BE2C (cell line): Measurements from ENCODE around the gene OCA2.
"Not testable (repeated sequence)": the region's sequence is repeated elsewhere in the genome, so short reads cannot be mapped to it uniquely, and the experiment has no call there.

Experiments used
- DNase-seq: peaks from one replicate; pipeline ENCODE4 v3.0.0-alpha.2; 2020
- H3K27me3 ChIP-seq: fragments of 250-450 bp; sonication (Bioruptor Pico); 2 replicates; pipeline ENCODE4 v1.5.1; 2020; ENCODE audit warnings: mild to moderate bottlenecking
- H3K36me3 ChIP-seq: fragments of 250-450 bp; sonication (Bioruptor Pico); 2 replicates; pipeline ENCODE4 v1.5.1; 2020; ENCODE audit warnings: mild to moderate bottlenecking
- H3K4me1 ChIP-seq: fragments of 250-450 bp; sonication (Bioruptor Pico); 2 replicates; pipeline ENCODE4 v1.5.1; 2020
- H3K4me3 ChIP-seq: 2 replicates; pipeline ENCODE4 v1.5.1; 2011; ENCODE audit warnings: low read depth, low read length
- H3K9me3 ChIP-seq: fragments of 250-450 bp; sonication (Bioruptor Pico); 2 replicates; pipeline ENCODE4 v1.5.1; 2020
- TF ChIP-seq, protein P1 (sequence below): IDR thresholded peaks from 2 replicates; pipeline ENCODE4 v1.5.1; 2012; ENCODE audit warnings: mild to moderate bottlenecking, low read depth, low read length

OCA2 gene

DNA sequence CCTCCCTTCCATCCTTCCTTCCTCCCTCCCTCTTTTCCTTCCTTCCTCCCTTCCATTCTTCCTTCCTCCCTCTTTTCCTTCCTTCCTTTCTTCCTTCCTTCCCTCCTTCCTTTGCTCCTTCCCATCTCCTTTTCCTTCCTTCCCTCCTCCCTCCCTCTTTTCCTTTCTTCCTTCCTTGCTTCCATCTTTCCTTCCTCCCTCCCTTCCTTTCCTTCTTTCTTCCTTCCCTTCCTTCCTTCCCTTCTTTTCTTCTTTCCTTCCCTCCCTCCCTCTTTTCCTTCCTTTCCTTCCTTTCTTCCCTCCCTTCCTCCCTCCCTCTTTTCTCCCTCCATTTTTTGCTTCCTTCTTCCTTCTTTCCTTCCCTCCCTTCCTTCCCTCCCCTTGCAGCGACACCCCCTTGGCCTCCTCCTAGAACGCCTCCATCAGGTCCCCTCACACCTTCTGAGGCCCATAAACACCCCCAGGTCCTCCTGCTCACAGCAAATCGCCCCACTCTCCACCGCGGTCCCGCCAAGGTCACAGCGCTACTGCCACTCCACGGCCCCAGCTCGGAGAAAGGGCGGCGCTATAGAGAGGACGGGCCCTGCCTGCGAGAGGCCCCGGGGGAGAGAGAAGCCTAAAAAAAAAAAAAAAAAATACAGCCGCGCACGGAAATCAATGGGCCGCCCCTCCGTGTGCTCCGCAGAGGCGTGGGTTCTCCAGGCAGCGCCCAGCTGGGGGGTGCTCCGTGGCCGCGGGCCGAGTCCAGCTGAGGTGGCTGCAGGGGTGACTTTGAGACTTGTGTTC, 328.2 kb downstream of the OCA2 start:
- no peak overlapping the region for H3K4me3 ChIP-seq
- DNase-seq: no peak
- no peaks in the 10 kb centered on the region for H3K36me3 ChIP-seq
- H3K27me3 ChIP-seq: no peaks in the 10 kb centered on the region
- TF ChIP-seq, protein P1, sequence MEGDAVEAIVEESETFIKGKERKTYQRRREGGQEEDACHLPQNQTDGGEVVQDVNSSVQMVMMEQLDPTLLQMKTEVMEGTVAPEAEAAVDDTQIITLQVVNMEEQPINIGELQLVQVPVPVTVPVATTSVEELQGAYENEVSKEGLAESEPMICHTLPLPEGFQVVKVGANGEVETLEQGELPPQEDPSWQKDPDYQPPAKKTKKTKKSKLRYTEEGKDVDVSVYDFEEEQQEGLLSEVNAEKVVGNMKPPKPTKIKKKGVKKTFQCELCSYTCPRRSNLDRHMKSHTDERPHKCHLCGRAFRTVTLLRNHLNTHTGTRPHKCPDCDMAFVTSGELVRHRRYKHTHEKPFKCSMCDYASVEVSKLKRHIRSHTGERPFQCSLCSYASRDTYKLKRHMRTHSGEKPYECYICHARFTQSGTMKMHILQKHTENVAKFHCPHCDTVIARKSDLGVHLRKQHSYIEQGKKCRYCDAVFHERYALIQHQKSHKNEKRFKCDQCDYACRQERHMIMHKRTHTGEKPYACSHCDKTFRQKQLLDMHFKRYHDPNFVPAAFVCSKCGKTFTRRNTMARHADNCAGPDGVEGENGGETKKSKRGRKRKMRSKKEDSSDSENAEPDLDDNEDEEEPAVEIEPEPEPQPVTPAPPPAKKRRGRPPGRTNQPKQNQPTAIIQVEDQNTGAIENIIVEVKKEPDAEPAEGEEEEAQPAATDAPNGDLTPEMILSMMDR: no peak
- no peaks in the 10 kb centered on the region for H3K9me3 ChIP-seq
- no peaks in the 10 kb centered on the region for H3K4me1 ChIP-seq

DNA sequence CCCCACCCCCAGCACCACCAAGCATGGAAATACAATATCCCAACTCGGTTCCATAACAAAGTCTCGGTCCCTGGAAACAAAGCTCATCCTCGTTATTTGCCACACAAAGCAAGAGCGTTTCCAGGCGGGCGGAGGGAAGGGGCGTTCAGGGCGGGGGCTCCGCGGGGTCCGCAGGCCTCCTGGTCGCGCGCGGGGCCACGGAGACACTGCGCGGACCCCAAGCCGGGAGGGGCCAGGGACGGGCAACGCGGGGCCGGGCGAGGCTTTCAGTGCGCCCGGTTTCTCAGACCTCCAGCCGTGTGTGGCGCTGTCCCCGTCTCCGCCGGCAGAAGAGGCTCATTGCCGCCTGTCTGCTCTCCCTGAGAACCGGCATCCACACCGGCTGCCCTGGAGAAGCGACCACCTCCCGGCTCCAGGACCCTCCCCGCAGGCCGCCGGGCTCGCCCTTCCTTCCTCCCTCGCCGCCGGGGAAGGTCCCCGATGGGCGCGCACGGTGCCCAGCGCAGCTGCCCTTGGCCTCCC, 329.0 kb downstream of the OCA2 start:
- no peaks in the 10 kb centered on the region for H3K27me3 ChIP-seq
- no peaks in the 10 kb centered on the region for H3K9me3 ChIP-seq

DNA sequence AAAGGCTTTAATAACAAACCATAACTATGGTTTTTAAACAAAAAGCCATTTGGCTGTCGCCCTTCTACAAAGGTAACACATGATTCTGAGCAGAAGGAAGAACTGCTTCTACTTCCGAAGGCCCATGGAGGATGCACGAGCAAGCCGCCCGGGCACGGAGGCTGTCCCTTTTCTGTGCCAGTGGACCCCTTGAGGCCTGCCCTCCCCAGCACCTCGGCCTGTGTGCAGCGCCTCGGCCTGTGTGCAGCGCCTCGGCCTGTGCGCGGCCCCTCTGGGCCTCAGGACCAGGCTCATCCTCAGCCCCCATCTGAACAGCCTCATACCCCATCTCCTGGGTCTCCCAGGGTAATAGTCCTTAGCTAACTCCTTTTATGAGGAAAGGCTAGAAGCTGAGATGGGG, 329.5 kb downstream of the OCA2 start:
- H3K27me3 ChIP-seq: no peaks in the 10 kb centered on the region
- H3K36me3 ChIP-seq: no peaks in the 10 kb centered on the region
- no peaks in the 10 kb centered on the region for H3K9me3 ChIP-seq
- H3K4me1 ChIP-seq: no peaks in the 10 kb centered on the region
- H3K4me3 ChIP-seq: no peak overlapping the region
- no peak for DNase-seq
- TF ChIP-seq, protein P1: no peak

More for the DNA sequence above, 329.0 kb downstream of the OCA2 start:
- DNase-seq: no peak
- TF ChIP-seq, protein P1: no peak
- H3K36me3 ChIP-seq: no peaks in the 10 kb centered on the region
- no peaks in the 10 kb centered on the region for H3K4me1 ChIP-seq
- no peak overlapping the region for H3K4me3 ChIP-seq

DNA sequence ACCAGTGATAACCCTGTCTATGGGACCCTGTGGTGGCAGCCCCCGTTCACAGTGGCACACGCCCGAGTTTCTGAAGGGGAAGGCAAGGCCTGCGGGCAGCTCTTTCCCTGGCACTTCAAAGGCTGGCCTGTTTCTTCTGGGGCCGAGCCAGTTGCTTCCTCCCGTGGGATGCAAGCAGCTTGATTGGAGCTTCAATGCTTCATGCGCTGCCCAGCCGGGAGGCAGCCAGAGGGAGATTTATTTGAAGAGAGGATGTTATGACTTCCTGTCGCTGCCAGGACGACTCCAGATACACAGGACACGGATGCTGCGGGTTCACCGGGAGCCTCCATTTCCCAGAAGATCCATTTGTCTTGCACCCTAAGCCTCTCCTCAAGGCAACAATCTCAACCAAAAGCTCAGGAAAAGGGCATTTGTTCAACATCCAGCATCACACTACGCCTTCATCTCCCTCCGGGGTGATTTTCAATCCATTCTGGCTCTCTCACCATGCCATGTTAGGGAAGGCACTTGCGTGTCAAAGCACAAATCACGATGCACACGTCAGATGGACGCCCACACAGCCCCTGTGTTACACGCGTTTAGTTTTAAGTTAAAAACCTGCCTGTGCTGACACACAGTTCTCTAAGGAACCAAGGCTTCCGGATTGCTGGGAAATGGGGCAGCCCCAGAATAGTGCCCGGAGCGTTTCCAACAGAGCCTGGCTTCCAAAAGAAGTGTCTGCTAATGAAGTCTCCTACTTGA, 330.2 kb downstream of the OCA2 start:
- no peaks in the 10 kb centered on the region for H3K9me3 ChIP-seq
- H3K36me3 ChIP-seq: no peaks in the 10 kb centered on the region
- DNase-seq: no peak
- no peaks in the 10 kb centered on the region for H3K27me3 ChIP-seq
- H3K4me3 ChIP-seq: no peak overlapping the region
- TF ChIP-seq, protein P1: no peak
- H3K4me1 ChIP-seq: no peaks in the 10 kb centered on the region

DNA sequence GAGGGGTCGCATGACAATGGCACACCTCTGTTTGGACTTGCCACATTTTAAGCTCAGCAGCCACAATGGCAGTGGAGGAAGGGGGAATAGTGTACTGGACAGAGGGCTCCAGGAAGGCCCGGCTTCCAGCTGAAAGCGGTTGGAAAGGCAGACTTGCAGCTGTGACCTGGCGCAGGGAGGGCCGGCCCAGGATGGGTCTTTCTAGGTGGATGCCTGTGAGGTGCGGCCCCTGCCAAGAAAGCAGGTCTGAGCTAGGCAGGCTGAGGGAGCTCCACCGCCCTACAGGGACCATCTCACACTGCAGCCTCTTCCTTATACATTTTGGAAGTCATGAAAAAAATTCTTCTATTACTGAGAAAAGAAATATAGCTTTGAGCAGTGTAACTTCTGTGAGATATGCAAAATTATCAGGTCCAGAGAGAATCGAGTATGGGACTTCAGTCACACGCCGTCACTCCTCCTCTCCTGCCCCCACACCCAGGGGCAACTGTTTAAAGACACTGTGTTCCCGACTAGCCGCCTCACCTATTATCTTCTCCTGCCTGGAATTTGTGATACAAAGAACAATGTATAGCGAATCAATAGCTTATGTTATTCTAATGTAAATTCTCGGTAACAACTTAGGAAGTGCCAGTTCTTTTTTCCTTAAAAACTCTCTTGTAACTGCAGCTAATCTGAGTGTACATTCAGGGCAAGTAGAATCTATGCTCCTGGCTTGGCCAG, 331.0 kb downstream of the OCA2 start:
- H3K4me1 ChIP-seq: no peaks in the 10 kb centered on the region
- no peaks in the 10 kb centered on the region for H3K27me3 ChIP-seq
- no peak for DNase-seq
- no peaks in the 10 kb centered on the region; the same call in 1 of the 2 replicates for H3K9me3 ChIP-seq
- H3K4me3 ChIP-seq: no peak overlapping the region
- H3K36me3 ChIP-seq: no peaks in the 10 kb centered on the region
- TF ChIP-seq, protein P1: no peak

DNA sequence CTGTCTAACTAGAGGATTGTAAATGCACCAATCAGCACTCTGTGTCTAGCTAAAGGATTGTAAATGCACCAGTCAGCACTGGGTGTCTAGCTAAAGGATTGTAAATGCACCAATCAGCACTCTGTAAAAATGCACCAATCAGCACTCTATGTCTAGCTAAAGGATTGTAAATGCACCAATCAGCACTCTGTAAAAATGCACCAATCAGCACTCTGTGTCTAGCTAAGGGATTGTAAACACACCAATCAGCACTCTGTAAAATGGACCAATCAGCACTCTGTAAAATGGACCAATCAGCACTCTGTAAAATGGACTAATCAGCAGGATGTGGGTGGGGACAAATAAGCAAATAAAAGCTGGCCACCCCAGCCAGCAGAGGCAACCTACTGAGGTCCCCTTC, 331.7 kb downstream of the OCA2 start:
- not testable (repeated sequence) for H3K4me1 ChIP-seq, H3K4me3 ChIP-seq, DNase-seq, H3K9me3 ChIP-seq, H3K27me3 ChIP-seq, H3K36me3 ChIP-seq
